ENCODE data around the gene RNF144A. TPM values are rescaled to one million over a fixed set of nuclear protein-coding genes. Genes with fewer than 3 reads are reported as not detected.

RNF144A gene
- total and polyA plus RNA-seq, 10 of the 15 experiments (the other 5 are each of a cell fraction or from before 2014, with no cell fraction given) = 0.02 to 12.1 (median 0.48) TPM; not detected in 1

DNA sequence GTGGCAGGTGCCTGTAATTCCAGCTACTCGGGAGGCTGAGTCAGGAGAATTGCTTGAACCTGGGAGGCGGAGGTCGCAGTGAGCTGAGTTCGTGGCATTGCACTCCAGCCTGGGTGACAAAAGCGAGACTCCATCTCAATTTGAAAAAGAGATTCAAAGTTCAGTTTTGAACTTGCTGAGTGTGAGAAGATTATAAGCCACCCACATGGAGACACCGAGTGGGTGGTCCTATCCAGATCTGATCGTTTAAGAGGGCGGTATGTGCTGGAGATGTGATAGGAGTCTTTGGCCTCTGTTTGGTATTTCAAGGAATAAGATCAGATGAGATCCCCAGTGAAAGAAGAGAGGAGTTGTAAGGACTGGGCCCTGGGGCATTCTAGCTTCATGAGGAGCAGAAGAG is 25.6 kb downstream of the RNF144A start:
- no TSS peak for BruUV-seq (replicated peaks)
- H3K4me3 ChIP-seq = no peak overlapping the region
- SMC1A ChIA-PET (ENCODE audit: uncharacterized antibody, unreplicated experiment) = interaction anchor here (0.6 to 1.2 kb wide), 3 partner anchors 8 to 73 kb away, joined by 3 read pairs; no protein-coding TSS in a partner anchor
- intact Hi-C loops (cut with micrococcal nuclease; ENCODE audit: unreplicated experiment) (no loop called here), in situ Hi-C loops (cut with MboI) (no loop called here)
- CTCF ChIA-PET = interaction anchor here (1.1 kb wide), 2 partner anchors 11 to 46 kb away, joined by 3 read pairs; no protein-coding TSS in a partner anchor
- H3K36me3 ChIP-seq (ENCODE audit: control insufficient read depth in 2 of 2, insufficient read depth in 2 of 2, low read length in 1 of 2) = peaks cover 0 to 2% of the 10 kb centered on the region in 2 experiments; a peak in 2 of 4 replicates
- H3K27ac ChIP-seq (ENCODE audit: control insufficient read depth, insufficient read depth) = no peak overlapping the region
- no peaks in the 10 kb centered on the region for H3K27me3 ChIP-seq (replicated peaks in 1 of 2; ENCODE audit: control insufficient read depth in 2 of 2, insufficient read depth in 2 of 2, low read length in 1 of 2)
- POLR2A ChIA-PET = no interaction called here
- no peak for FAIRE-seq
- RAD21 ChIA-PET (ENCODE audit: unreplicated experiment) = interaction anchor here (1.2 kb wide), 1 partner anchor 45 kb away, joined by 5 read pairs; no protein-coding TSS in a partner anchor
- no peaks in the 10 kb centered on the region for H3K9me3 ChIP-seq (replicated peaks; ENCODE audit: control insufficient read depth, insufficient read depth, low read length)
- 92% methylated on average over 8 of the region's 8 CpGs for WGBS (ENCODE audit: insufficient coverage, insufficient replicate concordance, low lambda C conversion rate, missing lambda C conversion rate)
- H3K79me2 ChIP-seq (ENCODE audit: control insufficient read depth, insufficient read depth, low read length) = no peaks in the 10 kb centered on the region
- H3K9ac ChIP-seq (ENCODE audit: control insufficient read depth, insufficient read depth, low read length) = no peak overlapping the region
- no peak for DNase-seq (ENCODE audit: low read depth, low spot score)
- ATAC-seq = no peak
- no peak overlapping the region for H3K4me2 ChIP-seq (ENCODE audit: control insufficient read depth, insufficient read depth)
- no peaks in the 10 kb centered on the region for H4K20me1 ChIP-seq (ENCODE audit: control insufficient read depth, insufficient read depth)
- peaks cover 22% of the 10 kb centered on the region for H3K4me1 ChIP-seq (ENCODE audit: control insufficient read depth, insufficient read depth, low read length)
- no peak overlapping the region for H2AFZ ChIP-seq (ENCODE audit: control insufficient read depth, low read depth, low read length)
- TF ChIP-seq ZZZ3 (IDR thresholded peaks at IDR 0.05; ENCODE audit: control insufficient read depth, insufficient read length, low read depth) (no peak), RB1 (IDR thresholded peaks at IDR 0.05; ENCODE audit: borderline replicate concordance) (no peak), SRF (IDR thresholded peaks at IDR 0.05; ENCODE audit: low read depth in 2 of 2, low read length in 2 of 2) (no peak), FOXK2 (IDR thresholded peaks at IDR 0.05) (no peak), RFX5 (IDR thresholded peaks at IDR 0.05; ENCODE audit: low read depth, low read length) (no peak), ZBED1 (IDR thresholded peaks at IDR 0.05; ENCODE audit: borderline replicate concordance) (no peak), JUND (IDR thresholded peaks at IDR 0.05; ENCODE audit: low read depth, low read length) (no peak), POLR2AphosphoS5 (IDR thresholded peaks at IDR 0.05; ENCODE audit: low read length) (no peak), NFXL1 (IDR thresholded peaks at IDR 0.05; ENCODE audit: borderline replicate concordance) (no peak), ZSCAN29 (IDR thresholded peaks at IDR 0.05) (no peak), POLR2A (IDR thresholded peaks at IDR 0.05; ENCODE audit: low read depth, low read length) (no peak)
- TF ChIP-seq, protein P1, sequence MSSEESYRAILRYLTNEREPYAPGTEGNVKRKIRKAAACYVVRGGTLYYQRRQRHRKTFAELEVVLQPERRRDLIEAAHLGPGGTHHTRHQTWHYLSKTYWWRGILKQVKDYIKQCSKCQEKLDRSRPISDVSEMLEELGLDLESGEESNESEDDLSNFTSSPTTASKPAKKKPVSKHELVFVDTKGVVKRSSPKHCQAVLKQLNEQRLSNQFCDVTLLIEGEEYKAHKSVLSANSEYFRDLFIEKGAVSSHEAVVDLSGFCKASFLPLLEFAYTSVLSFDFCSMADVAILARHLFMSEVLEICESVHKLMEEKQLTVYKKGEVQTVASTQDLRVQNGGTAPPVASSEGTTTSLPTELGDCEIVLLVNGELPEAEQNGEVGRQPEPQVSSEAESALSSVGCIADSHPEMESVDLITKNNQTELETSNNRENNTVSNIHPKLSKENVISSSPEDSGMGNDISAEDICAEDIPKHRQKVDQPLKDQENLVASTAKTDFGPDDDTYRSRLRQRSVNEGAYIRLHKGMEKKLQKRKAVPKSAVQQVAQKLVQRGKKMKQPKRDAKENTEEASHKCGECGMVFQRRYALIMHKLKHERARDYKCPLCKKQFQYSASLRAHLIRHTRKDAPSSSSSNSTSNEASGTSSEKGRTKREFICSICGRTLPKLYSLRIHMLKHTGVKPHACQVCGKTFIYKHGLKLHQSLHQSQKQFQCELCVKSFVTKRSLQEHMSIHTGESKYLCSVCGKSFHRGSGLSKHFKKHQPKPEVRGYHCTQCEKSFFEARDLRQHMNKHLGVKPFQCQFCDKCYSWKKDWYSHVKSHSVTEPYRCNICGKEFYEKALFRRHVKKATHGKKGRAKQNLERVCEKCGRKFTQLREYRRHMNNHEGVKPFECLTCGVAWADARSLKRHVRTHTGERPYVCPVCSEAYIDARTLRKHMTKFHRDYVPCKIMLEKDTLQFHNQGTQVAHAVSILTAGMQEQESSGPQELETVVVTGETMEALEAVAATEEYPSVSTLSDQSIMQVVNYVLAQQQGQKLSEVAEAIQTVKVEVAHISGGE (CRISPR knock-in tag; IDR thresholded peaks at IDR 0.05) = no peak
- TF ChIP-seq, protein P2, sequence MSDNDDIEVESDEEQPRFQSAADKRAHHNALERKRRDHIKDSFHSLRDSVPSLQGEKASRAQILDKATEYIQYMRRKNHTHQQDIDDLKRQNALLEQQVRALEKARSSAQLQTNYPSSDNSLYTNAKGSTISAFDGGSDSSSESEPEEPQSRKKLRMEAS (IDR thresholded peaks at IDR 0.05; ENCODE audit: low read depth, low read length) = no peak
- TF ChIP-seq, protein P3, sequence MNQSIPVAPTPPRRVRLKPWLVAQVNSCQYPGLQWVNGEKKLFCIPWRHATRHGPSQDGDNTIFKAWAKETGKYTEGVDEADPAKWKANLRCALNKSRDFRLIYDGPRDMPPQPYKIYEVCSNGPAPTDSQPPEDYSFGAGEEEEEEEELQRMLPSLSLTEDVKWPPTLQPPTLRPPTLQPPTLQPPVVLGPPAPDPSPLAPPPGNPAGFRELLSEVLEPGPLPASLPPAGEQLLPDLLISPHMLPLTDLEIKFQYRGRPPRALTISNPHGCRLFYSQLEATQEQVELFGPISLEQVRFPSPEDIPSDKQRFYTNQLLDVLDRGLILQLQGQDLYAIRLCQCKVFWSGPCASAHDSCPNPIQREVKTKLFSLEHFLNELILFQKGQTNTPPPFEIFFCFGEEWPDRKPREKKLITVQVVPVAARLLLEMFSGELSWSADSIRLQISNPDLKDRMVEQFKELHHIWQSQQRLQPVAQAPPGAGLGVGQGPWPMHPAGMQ (IDR thresholded peaks at IDR 0.05; ENCODE audit: borderline replicate concordance) = no peak
- TF ChIP-seq, protein P4, sequence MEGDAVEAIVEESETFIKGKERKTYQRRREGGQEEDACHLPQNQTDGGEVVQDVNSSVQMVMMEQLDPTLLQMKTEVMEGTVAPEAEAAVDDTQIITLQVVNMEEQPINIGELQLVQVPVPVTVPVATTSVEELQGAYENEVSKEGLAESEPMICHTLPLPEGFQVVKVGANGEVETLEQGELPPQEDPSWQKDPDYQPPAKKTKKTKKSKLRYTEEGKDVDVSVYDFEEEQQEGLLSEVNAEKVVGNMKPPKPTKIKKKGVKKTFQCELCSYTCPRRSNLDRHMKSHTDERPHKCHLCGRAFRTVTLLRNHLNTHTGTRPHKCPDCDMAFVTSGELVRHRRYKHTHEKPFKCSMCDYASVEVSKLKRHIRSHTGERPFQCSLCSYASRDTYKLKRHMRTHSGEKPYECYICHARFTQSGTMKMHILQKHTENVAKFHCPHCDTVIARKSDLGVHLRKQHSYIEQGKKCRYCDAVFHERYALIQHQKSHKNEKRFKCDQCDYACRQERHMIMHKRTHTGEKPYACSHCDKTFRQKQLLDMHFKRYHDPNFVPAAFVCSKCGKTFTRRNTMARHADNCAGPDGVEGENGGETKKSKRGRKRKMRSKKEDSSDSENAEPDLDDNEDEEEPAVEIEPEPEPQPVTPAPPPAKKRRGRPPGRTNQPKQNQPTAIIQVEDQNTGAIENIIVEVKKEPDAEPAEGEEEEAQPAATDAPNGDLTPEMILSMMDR (IDR thresholded peaks at IDR 0.05 in 2 of 3, conservative IDR thresholded peaks at IDR 0.05 in 1 of 3; ENCODE audit: control insufficient read depth in 2 of 3, extremely low read depth in 1 of 3, insufficient read depth in 1 of 3, low read depth in 3 of 3, low read length in 3 of 3) = no peak
- TF ChIP-seq, protein P5, sequence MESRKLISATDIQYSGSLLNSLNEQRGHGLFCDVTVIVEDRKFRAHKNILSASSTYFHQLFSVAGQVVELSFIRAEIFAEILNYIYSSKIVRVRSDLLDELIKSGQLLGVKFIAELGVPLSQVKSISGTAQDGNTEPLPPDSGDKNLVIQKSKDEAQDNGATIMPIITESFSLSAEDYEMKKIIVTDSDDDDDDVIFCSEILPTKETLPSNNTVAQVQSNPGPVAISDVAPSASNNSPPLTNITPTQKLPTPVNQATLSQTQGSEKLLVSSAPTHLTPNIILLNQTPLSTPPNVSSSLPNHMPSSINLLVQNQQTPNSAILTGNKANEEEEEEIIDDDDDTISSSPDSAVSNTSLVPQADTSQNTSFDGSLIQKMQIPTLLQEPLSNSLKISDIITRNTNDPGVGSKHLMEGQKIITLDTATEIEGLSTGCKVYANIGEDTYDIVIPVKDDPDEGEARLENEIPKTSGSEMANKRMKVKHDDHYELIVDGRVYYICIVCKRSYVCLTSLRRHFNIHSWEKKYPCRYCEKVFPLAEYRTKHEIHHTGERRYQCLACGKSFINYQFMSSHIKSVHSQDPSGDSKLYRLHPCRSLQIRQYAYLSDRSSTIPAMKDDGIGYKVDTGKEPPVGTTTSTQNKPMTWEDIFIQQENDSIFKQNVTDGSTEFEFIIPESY (IDR thresholded peaks at IDR 0.05) = no peak
